NT2/D1 (cell line): Measurements from ENCODE around the gene VEGFC.

Experiments used
- SUZ12 ChIP-seq: IDR thresholded peaks from 2 replicates; pipeline ENCODE4 v1.6.1; 2011; ENCODE audit not compliant: insufficient read length, insufficient read depth; ENCODE audit errors: extremely low read depth
- YY1 ChIP-seq: IDR thresholded peaks from 2 replicates; pipeline ENCODE4 v1.6.1; 2011; ENCODE audit not compliant: insufficient read length, insufficient read depth
- ZNF274 ChIP-seq: IDR thresholded peaks from 2 replicates; pipeline ENCODE4 v1.6.1; 2011; ENCODE audit warnings: mild to moderate bottlenecking, low read depth, low read length

GRCh38 chr4:176790398-176790797 is 2.3 kb downstream of the VEGFC start:
- TF ChIP-seq SUZ12 (no peak), ZNF274 (no peak), YY1 (no peak)
